Thyroid gland (tissue), 4 donors: ENCODE data around the gene IPO9. TPM values are rescaled to one million over a fixed set of nuclear protein-coding genes. Genes with fewer than 3 reads are reported as not detected.

Source experiments
- DNase-seq, 2 donors: peaks; one replicate each; pipeline ENCODE4 v3.0.0-alpha.2; 2019
- H3K27ac ChIP-seq, 3 donors: fragments of 200-600 bp; sonication (generic); 1 replicate in 2 of 3; 2 replicates in 1 of 3; pipeline ENCODE4 v1.5.1; 2016 to 2019; ENCODE audit warnings: mild to moderate bottlenecking in 1 of 3, moderate library complexity in 1 of 3
- H3K27me3 ChIP-seq: fragments of 200-600 bp; sonication (generic); one replicate; pipeline ENCODE4 v1.5.1; 2019
- H3K36me3 ChIP-seq, 2 donors: fragments of 200-600 bp; sonication (generic); one replicate each; pipeline ENCODE4 v1.5.1; 2016 to 2019
- H3K4me1 ChIP-seq, 2 donors: fragments of 200-600 bp; sonication (generic); one replicate each; pipeline ENCODE4 v1.5.1; 2017 to 2019
- H3K4me3 ChIP-seq, 3 donors: fragments of 200-600 bp; sonication (generic); replicated peaks in 1 of 3; 1 replicate in 2 of 3; 2 replicates in 1 of 3; pipeline ENCODE4 v1.5.1; 2016; ENCODE audit warnings: mild to moderate bottlenecking in 1 of 3
- H3K9me3 ChIP-seq: fragments of 200-600 bp; sonication (generic); one replicate; pipeline ENCODE4 v1.5.1; 2017
- CTCF ChIP-seq, 6 experiments: fragments of 200-600 bp in 3 of 6; fragments of 450-650 bp in 3 of 6; sonication (generic) in 3 of 6; IDR thresholded peaks; one replicate each; pipeline ENCODE4 v1.5.1; 2016 to 2019; ENCODE audit warnings: antibody characterized with exemption in 6 of 6, mild to moderate bottlenecking in 2 of 6, inconsistent platforms in 1 of 6, moderate library complexity in 1 of 6
- POLR2A ChIP-seq, 2 donors: fragments of 450-650 bp; IDR thresholded peaks; one replicate each; pipeline ENCODE4 v1.6.1; 2017; ENCODE audit warnings: antibody characterized with exemption in 2 of 2, mild to moderate bottlenecking in 2 of 2, moderate library complexity in 1 of 2
- WGBS, 2 donors: methylation state at CpG; one replicate each; pipeline ENCODE4 v1.1.5; 2017; 5-methylcytosine and 5-hydroxymethylcytosine counted together
- intact Hi-C: fragments of 100-400 bp; cut with DNase I; formaldehyde crosslinking; loops from one replicate; pipeline ENCODE4 v1.15.1; 2023
- microRNA counts, 2 donors: library from miRNA; unstranded; fragments of <30 nt; microRNA quantifications; one replicate each; lab custom pipeline; 2016 to 2017
- microRNA-seq: library from miRNA; unstranded; fragments of <30 nt; microRNA quantifications from one replicate; pipeline ENCODE4, GENCODE V29; 2016
- small RNA-seq: library from RNA; depleted of rRNA; stranded (forward); fragments of <200 nt; gene quantifications from one replicate; pipeline ENCODE3, GENCODE V24; 2016
- total RNA-seq, 4 donors: library from RNA; depleted of rRNA; stranded (reverse); fragments of >200 nt; gene quantifications; one replicate each; pipeline ENCODE4 v1.2.3, GENCODE V29; 2016

The IPO9 gene
- total RNA-seq, 4 donors from 2014 or later, result 28.4 to 42.1 (median 36.7) TPM

GRCh38 chr1:201928266-201928665, 99.3 kb downstream of the IPO9 start:
- intact Hi-C loops, result no loop called here
- Histone ChIP-seq H3K4me3 (no peak overlapping the region), H3K4me1 (no peaks in the 10 kb centered on the region), H3K27me3 (no peaks in the 10 kb centered on the region), H3K27ac (no peak overlapping the region), H3K9me3 (no peaks in the 10 kb centered on the region), H3K36me3 (no peaks in the 10 kb centered on the region)
- no peak for DNase-seq
- WGBS, 2 donors, result 87 to 89% methylated on average over 3 of the region's 3 CpGs
- TF ChIP-seq POLR2A (IDR thresholded peaks at IDR 0.05) (no peak), CTCF (IDR thresholded peaks at IDR 0.05) (no peak)

- Histone ChIP-seq H3K36me3 (no peaks in the 10 kb centered on the region), H3K27me3 (no peaks in the 10 kb centered on the region), H3K4me1 (peaks cover 5 to 7% of the 10 kb centered on the region in 2 donors), H3K9me3 (no peaks in the 10 kb centered on the region), H3K27ac (no peak overlapping the region), H3K4me3 (no peak overlapping the region)
- DNase-seq, result no peak
- intact Hi-C loops, result no loop called here
- 85 to 86% methylated on average over 4 of the region's 4 CpGs for WGBS, 2 donors
- TF ChIP-seq POLR2A (IDR thresholded peaks at IDR 0.05) (no peak), CTCF (IDR thresholded peaks at IDR 0.05) (no peak)
These were observed 101.2 kb downstream of the IPO9 start for GRCh38 chr1:201930137-201930536.

- H3K36me3 ChIP-seq, result no peaks in the 10 kb centered on the region
These were observed 101.8 kb downstream of the IPO9 start for GRCh38 chr1:201930803-201931202.

More at GRCh38 chr1:201930803-201931202, 101.8 kb downstream of the IPO9 start:
- Histone ChIP-seq H3K4me1 (peaks cover 5 to 7% of the 10 kb centered on the region in 2 donors), H3K27ac (no peak overlapping the region), H3K27me3 (no peaks in the 10 kb centered on the region), H3K9me3 (no peaks in the 10 kb centered on the region), H3K4me3 (no peak overlapping the region)
- WGBS, 2 donors, result 80 to 87% methylated on average over 5 of the region's 5 CpGs
- DNase-seq, result no peak
- intact Hi-C loops, result no loop called here
- TF ChIP-seq POLR2A (IDR thresholded peaks at IDR 0.05) (no peak), CTCF (IDR thresholded peaks at IDR 0.05) (no peak)

MicroRNA genes within 50 kb of the gene (microRNA counts, 767-probe panel; counts per million panel counts)
- 0 counts per million in 2 donors for microRNA hsa-miR-1231 (lab: Ali Mortazavi, UCI)

Small RNA genes within 50 kb of the gene (microRNA-seq; reads per million reads assigned to microRNA genes)
- gene MIR1231, result not detected
- not detected for gene MIR6739

Small RNA genes within 50 kb of the gene (small RNA-seq; reads per million reads assigned to genes)
- gene MIR1231 (not detected), gene MIR6739 (not detected)

Other genes with a start within 250 kb of the IPO9 start
- 10 to 100 TPM; 28.8 to 60.3 (median 50.3) TPM for gene SHISA4, start 59.7 kb downstream of the IPO9 start, total RNA-seq
- gene LMOD1, start 117.4 kb downstream of the IPO9 start, total RNA-seq, result 10 to 100 TPM; 30.6 to 50.0 (median 35.9) TPM
- gene TIMM17A, start 126.3 kb downstream of the IPO9 start, total RNA-seq, result 10 to 100 TPM; 34.7 to 46.8 (median 40.1) TPM
- 10 to 100 TPM; 61.4 to 98.1 (median 85.7) TPM for gene RNPEP, start 153.5 kb downstream of the IPO9 start, total RNA-seq
- 10 to 100 TPM in 2 of 4 donors, 1 to 10 TPM in 2; 6.6 to 28.8 (median 12.6) TPM for gene ELF3, start 181.4 kb downstream of the IPO9 start, total RNA-seq